Keratinocyte (primary cell): ENCODE measurements around the gene PPL. TPM values are rescaled to one million over a fixed set of nuclear protein-coding genes. Genes with fewer than 3 reads are reported as not detected.

Experiments
- DNase-seq: peaks from one replicate; pipeline ENCODE4 v3.0.0-alpha.2; 2011; ENCODE audit warnings: low read depth, missing footprints, low spot score
- FAIRE-seq: peaks from 2 replicates; lab custom pipeline; 2011; peaks lifted over from hg19 to GRCh38; lab: Jason Lieb, UNC
- H2AFZ ChIP-seq: 2 replicates; pipeline ENCODE4 v1.6.0; 2012; ENCODE audit warnings: low read length, control low read depth, inconsistent platforms; ENCODE audit not compliant: control insufficient read depth
- H3K27ac ChIP-seq: 2 replicates; pipeline ENCODE4 v1.5.1; 2011; ENCODE audit warnings: low read length; ENCODE audit not compliant: control insufficient read depth, insufficient read depth
- H3K27me3 ChIP-seq: 3 replicates; pipeline ENCODE4 v1.6.0; 2011; ENCODE audit warnings: low read length; ENCODE audit not compliant: control insufficient read depth, insufficient read depth; ENCODE audit errors: extremely low read depth
- H3K36me3 ChIP-seq, 2 experiments: 2 replicates in 1 of 2; 3 replicates in 1 of 2; pipeline ENCODE4 v1.5.1; 2011; ENCODE audit warnings: low read length in 2 of 2, mild to moderate bottlenecking in 1 of 2; ENCODE audit not compliant: control insufficient read depth in 2 of 2, insufficient read depth in 2 of 2; ENCODE audit errors: extremely low read depth in 1 of 2
- H3K4me1 ChIP-seq: 3 replicates; pipeline ENCODE4 v1.5.1; 2011; ENCODE audit warnings: low read length; ENCODE audit not compliant: control insufficient read depth, insufficient read depth; ENCODE audit errors: extremely low read depth
- H3K4me2 ChIP-seq: 3 replicates; pipeline ENCODE4 v1.6.0; 2011; ENCODE audit warnings: low read depth, low read length; ENCODE audit not compliant: control insufficient read depth, insufficient read depth; ENCODE audit errors: extremely low read depth
- H3K4me3 ChIP-seq, 3 experiments: fragments of 200-600 bp in 1 of 3; sonication (generic) in 1 of 3; 2 replicates in 2 of 3; 3 replicates in 1 of 3; pipeline ENCODE4 v1.5.1; 2011 to 2016; ENCODE audit warnings: low read length in 3 of 3, mild to moderate bottlenecking in 3 of 3, control low read depth in 2 of 3, inconsistent platforms in 1 of 3, low read depth in 1 of 3, mixed read lengths in 1 of 3, mixed run types in 1 of 3, moderate library complexity in 1 of 3; ENCODE audit not compliant: control insufficient read depth in 2 of 3, insufficient read depth in 2 of 3; ENCODE audit errors: extremely low read depth in 1 of 3
- H3K79me2 ChIP-seq: 2 replicates; pipeline ENCODE4 v1.6.0; 2012; ENCODE audit warnings: low read length; ENCODE audit not compliant: control insufficient read depth, insufficient read depth
- H3K9ac ChIP-seq: 3 replicates; pipeline ENCODE4 v1.6.0; 2011; ENCODE audit warnings: low read length; ENCODE audit not compliant: control insufficient read depth, insufficient read depth; ENCODE audit errors: extremely low read depth
- H3K9me1 ChIP-seq: 3 replicates; pipeline ENCODE4 v1.6.0; 2011; ENCODE audit warnings: low read length; ENCODE audit not compliant: control insufficient read depth, insufficient read depth; ENCODE audit errors: extremely low read depth
- H3K9me3 ChIP-seq: 2 replicates; pipeline ENCODE4 v1.5.1; 2012; ENCODE audit warnings: low read depth, low read length; ENCODE audit not compliant: control insufficient read depth
- H4K20me1 ChIP-seq: 3 replicates; pipeline ENCODE4 v1.6.0; 2011; ENCODE audit warnings: low read length; ENCODE audit not compliant: control insufficient read depth, insufficient read depth; ENCODE audit errors: extremely low read depth
- EZH2 ChIP-seq: IDR thresholded peaks from one replicate; pipeline ENCODE4 v1.6.1; 2012; ENCODE audit warnings: inconsistent platforms, mild to moderate bottlenecking, low read length, moderate library complexity
- dilution Hi-C: fragments of 300-500 bp; cut with MboI; formaldehyde crosslinking; loops from one replicate; pipeline ENCODE4 v1.7.0; 2020; ENCODE audit warnings: low sequenced_read_pairs; ENCODE audit not compliant: extremely low pct_ligation_motif_present
- polyA plus RNA-seq, 5 experiments: library from polyadenylated mRNA; depleted of rRNA in 3 of 5; stranded (reverse) in 3 of 5; stranded (forward) in 1 of 5; unstranded in 1 of 5; fragments of >200 nt; gene quantifications; 1 replicate in 1 of 5; 2 replicates in 3 of 5; 3 replicates in 1 of 5; pipeline versions ENCODE4 v1.2.1 to v1.2.3, GENCODE V29; 2011 to 2012; ENCODE audit warnings: missing spikeins in 2 of 5, low read depth in 1 of 5, low replicate concordance in 1 of 5
- TF ChIP-seq, protein P1 (sequence below), 3 experiments: IDR thresholded peaks in 1 of 3; conservative IDR thresholded peaks in 1 of 3; optimal IDR thresholded peaks in 1 of 3; 2 replicates in 2 of 3; 3 replicates in 1 of 3; pipeline versions ENCODE3 to v1.5.1; 2011; ENCODE audit warnings: low read length in 3 of 3, mild to moderate bottlenecking in 3 of 3, moderate library complexity in 2 of 3, control low read depth in 1 of 3, inconsistent platforms in 1 of 3; ENCODE audit not compliant: insufficient read depth in 2 of 3; ENCODE audit errors: extremely low read depth in 1 of 3

PPL gene
- polyA plus RNA-seq, 1 donor (not counting 4 experiments of a cell fraction or from before 2014, with no cell fraction given): 26.6 TPM

DNA sequence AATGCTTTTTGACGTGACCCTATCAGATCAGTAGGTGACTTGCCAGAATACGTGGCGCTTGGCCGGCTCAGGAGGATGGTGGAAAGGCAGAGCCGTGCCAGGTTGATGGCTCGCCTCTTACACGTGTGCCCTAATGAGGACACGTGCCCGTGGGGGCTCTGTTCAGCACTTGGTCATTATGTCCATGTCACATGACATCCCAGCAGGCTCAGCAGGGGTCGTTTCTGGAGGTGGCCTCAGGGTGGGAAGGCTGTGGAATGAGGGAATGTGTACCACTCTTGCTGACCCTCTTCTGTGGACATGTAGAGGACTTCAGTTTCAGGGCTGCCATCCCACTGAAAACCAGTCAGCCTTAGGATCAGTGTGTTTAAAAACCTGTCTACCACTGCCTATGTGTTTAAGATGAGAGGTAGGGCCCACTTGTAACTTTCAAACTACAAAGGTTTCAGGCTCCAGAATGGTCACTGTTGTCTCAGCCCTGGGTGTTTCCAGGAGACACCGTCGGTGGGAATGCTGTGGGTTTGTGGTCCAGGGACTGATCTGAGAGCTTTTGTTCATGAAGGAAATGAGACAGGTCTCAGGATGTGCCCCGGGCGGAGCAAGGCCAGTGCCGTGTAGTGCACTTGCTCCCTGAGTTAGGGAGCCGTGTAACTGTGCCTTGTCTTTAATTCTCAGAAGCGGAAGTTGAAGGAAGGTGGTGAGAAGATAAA lies 77.6 kb downstream of the PPL start:
- Histone ChIP-seq H3K27ac (peak overlapping the region; percentile 19), H3K27me3 (no peaks in the 10 kb centered on the region), H3K9me1 (no peaks in the 10 kb centered on the region), H4K20me1 (no peaks in the 10 kb centered on the region), H2AFZ (no peak overlapping the region), H3K9me3 (no peaks in the 10 kb centered on the region), H3K4me3 (no peak overlapping the region), H3K4me2 (peak overlapping the region; percentile 35), H3K79me2 (peaks cover 50% of the 10 kb centered on the region), H3K9ac (no peak overlapping the region), H3K4me1 (peaks cover 13% of the 10 kb centered on the region), H3K36me3 (peaks cover 27 to 62% of the 10 kb centered on the region in 2 experiments)
- dilution Hi-C loops: no loop called here
- FAIRE-seq (no peak), DNase-seq (no peak)
- TF ChIP-seq, protein P1, sequence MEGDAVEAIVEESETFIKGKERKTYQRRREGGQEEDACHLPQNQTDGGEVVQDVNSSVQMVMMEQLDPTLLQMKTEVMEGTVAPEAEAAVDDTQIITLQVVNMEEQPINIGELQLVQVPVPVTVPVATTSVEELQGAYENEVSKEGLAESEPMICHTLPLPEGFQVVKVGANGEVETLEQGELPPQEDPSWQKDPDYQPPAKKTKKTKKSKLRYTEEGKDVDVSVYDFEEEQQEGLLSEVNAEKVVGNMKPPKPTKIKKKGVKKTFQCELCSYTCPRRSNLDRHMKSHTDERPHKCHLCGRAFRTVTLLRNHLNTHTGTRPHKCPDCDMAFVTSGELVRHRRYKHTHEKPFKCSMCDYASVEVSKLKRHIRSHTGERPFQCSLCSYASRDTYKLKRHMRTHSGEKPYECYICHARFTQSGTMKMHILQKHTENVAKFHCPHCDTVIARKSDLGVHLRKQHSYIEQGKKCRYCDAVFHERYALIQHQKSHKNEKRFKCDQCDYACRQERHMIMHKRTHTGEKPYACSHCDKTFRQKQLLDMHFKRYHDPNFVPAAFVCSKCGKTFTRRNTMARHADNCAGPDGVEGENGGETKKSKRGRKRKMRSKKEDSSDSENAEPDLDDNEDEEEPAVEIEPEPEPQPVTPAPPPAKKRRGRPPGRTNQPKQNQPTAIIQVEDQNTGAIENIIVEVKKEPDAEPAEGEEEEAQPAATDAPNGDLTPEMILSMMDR (optimal IDR thresholded peaks at IDR 0.05 in 1 of 3, IDR thresholded peaks at IDR 0.05 in 1 of 3, conservative IDR thresholded peaks at IDR 0.05 in 1 of 3; ENCODE audit: extremely low read depth in 1 of 3, insufficient read depth in 2 of 3, low read length in 3 of 3): no peak
- no peak for TF ChIP-seq EZH2

DNA sequence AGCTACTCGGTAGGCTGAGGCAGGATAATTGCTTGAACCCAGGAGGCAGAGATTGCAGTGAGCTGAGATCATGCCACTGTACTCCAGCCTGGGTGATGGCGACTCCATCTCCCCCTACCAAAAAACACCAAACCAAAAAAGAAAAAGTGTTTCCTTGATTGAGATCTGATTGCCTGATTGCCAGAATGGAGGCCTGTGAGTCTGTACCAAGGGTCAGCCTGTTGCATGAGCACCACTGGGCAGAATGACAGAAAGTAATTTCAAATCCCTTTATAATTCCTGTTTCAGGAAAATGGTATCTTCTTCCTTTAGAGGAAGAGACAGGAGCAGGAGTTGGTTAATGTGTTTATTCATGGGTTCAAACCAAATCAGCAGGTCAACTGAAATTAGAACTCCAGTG lies 81.1 kb downstream of the PPL start:
- no peak for TF ChIP-seq EZH2
- TF ChIP-seq, protein P1 (optimal IDR thresholded peaks at IDR 0.05 in 1 of 3, IDR thresholded peaks at IDR 0.05 in 1 of 3, conservative IDR thresholded peaks at IDR 0.05 in 1 of 3; ENCODE audit: extremely low read depth in 1 of 3, insufficient read depth in 2 of 3, low read length in 3 of 3): no peak
- FAIRE-seq: no peak

More for the DNA sequence above, 81.1 kb downstream of the PPL start:
- Histone ChIP-seq H2AFZ (no peak overlapping the region), H3K9me3 (no peaks in the 10 kb centered on the region), H3K9ac (no peak overlapping the region), H3K9me1 (peaks cover 5% of the 10 kb centered on the region), H3K27me3 (no peaks in the 10 kb centered on the region), H3K4me1 (peaks cover 30% of the 10 kb centered on the region), H3K27ac (no peak overlapping the region), H3K4me3 (no peak overlapping the region), H3K79me2 (peaks cover 47% of the 10 kb centered on the region), H3K36me3 (peaks cover 26 to 52% of the 10 kb centered on the region in 2 experiments), H3K4me2 (no peak overlapping the region), H4K20me1 (no peaks in the 10 kb centered on the region)
- no peak for DNase-seq
- dilution Hi-C loops: no loop called here
